NB4 (cell line): Measurements from ENCODE around the gene MB21D2.

ENCODE experiments used
- POLR2A ChIP-seq: IDR thresholded peaks from 2 replicates; pipeline ENCODE4 v1.6.1; 2011; ENCODE audit warnings: mild to moderate bottlenecking; ENCODE audit not compliant: insufficient read length; ENCODE audit errors: extremely low read depth
- TF ChIP-seq, protein P1 (sequence below): IDR thresholded peaks from one replicate; pipeline ENCODE4 v1.5.1; 2012; ENCODE audit warnings: low read depth, low read length
- TF ChIP-seq, protein P2 (sequence below): IDR thresholded peaks from 2 replicates; pipeline ENCODE4 v1.6.1; 2011; ENCODE audit warnings: low read depth, low read length

DNA sequence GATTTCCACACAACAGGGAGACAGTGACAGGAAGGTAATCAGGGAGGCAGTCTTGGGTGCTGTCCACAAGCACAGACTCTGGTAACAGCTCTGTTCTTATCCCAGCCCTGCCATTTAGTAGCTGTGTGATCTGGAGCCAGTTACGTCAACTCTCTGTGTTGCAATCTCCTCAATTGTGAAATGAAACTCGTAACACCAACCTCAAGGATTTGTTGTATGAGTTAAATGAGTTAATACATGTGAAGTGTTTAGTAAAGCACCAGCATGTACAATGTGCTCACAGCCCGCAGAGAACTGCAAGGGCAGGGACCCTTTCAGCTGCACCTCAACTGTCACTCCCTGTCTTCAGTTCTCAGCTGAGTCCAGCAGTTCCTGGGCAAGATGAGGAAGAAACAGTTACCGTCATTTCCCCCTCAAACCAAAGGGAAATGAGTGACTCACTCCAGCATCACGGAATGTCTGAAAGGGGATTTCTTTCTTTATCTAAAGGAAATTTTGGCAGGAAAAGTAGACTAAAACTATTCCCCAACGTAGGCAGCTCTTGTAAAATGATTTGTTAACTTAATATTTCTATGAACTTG lies 39.9 kb upstream of the MB21D2 start:
- TF ChIP-seq, protein P1, sequence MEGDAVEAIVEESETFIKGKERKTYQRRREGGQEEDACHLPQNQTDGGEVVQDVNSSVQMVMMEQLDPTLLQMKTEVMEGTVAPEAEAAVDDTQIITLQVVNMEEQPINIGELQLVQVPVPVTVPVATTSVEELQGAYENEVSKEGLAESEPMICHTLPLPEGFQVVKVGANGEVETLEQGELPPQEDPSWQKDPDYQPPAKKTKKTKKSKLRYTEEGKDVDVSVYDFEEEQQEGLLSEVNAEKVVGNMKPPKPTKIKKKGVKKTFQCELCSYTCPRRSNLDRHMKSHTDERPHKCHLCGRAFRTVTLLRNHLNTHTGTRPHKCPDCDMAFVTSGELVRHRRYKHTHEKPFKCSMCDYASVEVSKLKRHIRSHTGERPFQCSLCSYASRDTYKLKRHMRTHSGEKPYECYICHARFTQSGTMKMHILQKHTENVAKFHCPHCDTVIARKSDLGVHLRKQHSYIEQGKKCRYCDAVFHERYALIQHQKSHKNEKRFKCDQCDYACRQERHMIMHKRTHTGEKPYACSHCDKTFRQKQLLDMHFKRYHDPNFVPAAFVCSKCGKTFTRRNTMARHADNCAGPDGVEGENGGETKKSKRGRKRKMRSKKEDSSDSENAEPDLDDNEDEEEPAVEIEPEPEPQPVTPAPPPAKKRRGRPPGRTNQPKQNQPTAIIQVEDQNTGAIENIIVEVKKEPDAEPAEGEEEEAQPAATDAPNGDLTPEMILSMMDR, result no peak
- TF ChIP-seq, protein P2, sequence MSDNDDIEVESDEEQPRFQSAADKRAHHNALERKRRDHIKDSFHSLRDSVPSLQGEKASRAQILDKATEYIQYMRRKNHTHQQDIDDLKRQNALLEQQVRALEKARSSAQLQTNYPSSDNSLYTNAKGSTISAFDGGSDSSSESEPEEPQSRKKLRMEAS, result peak; percentile 75
- TF ChIP-seq POLR2A, result no peak
